GM18507 (cell line): ENCODE data around the gene ARHGEF37.

Source experiments
- DNase-seq: peaks from one replicate; pipeline ENCODE4 v3.0.0; 2011; ENCODE audit warnings: low read depth; ENCODE audit not compliant: insufficient read length; ENCODE audit errors: extremely low spot score
- FAIRE-seq: peaks from 2 replicates; lab custom pipeline; 2011; peaks lifted over from hg19 to GRCh38; lab: Jason Lieb, UNC

ARHGEF37 gene

GRCh38 chr5:149684371-149684770 is 103.1 kb downstream of the ARHGEF37 start:
- no peak for DNase-seq
- no peak for FAIRE-seq
